Ramos (cell line): Measurements from ENCODE around the gene MAGI2.

ENCODE experiments used
- in situ Hi-C: fragments of 300-500 bp; cut with MboI; formaldehyde crosslinking; loops from one replicate; pipeline ENCODE4 v1.14.3; 2022; ENCODE audit warnings: low sequenced_read_pairs; ENCODE audit not compliant: unreplicated experiment

The MAGI2 gene

GRCh38 chr7:78862411-78862900, 591.0 kb downstream of the MAGI2 start:
- in situ Hi-C loops = no loop called here

- in situ Hi-C loops = no loop called here
Observed at GRCh38 chr7:78852951-78853350, 600.5 kb downstream of the MAGI2 start.

- in situ Hi-C loops = no loop called here
Observed at GRCh38 chr7:78850093-78850740, 603.2 kb downstream of the MAGI2 start.

- in situ Hi-C loops = no loop called here
Observed at GRCh38 chr7:78845155-78845554, 608.3 kb downstream of the MAGI2 start.

- in situ Hi-C loops = no loop called here
Observed at GRCh38 chr7:78842068-78842467, 611.4 kb downstream of the MAGI2 start.

- in situ Hi-C loops = no loop called here
Observed at GRCh38 chr7:78835897-78836296, 617.6 kb downstream of the MAGI2 start.

- in situ Hi-C loops = no loop called here
Observed at GRCh38 chr7:78828317-78828716, 625.1 kb downstream of the MAGI2 start.

GRCh38 chr7:78803501-78804127, 649.9 kb downstream of the MAGI2 start:
- in situ Hi-C loops = no loop called here

GRCh38 chr7:78794101-78794500, 659.4 kb downstream of the MAGI2 start:
- in situ Hi-C loops = no loop called here

- in situ Hi-C loops = no loop called here
Observed at GRCh38 chr7:78792624-78793023, 660.8 kb downstream of the MAGI2 start.

GRCh38 chr7:78792006-78792405, 661.5 kb downstream of the MAGI2 start:
- in situ Hi-C loops = no loop called here

GRCh38 chr7:78788464-78788863, 665.0 kb downstream of the MAGI2 start:
- in situ Hi-C loops = no loop called here

GRCh38 chr7:78787854-78788253, 665.6 kb downstream of the MAGI2 start:
- in situ Hi-C loops = no loop called here

GRCh38 chr7:78786055-78786454, 667.4 kb downstream of the MAGI2 start:
- in situ Hi-C loops = no loop called here

GRCh38 chr7:78783179-78783962, 670.1 kb downstream of the MAGI2 start:
- in situ Hi-C loops = no loop called here

- in situ Hi-C loops = no loop called here
Observed at GRCh38 chr7:78780560-78780959, 672.9 kb downstream of the MAGI2 start.

GRCh38 chr7:78779788-78780187, 673.7 kb downstream of the MAGI2 start:
- in situ Hi-C loops = no loop called here

- in situ Hi-C loops = no loop called here
Observed at GRCh38 chr7:78777829-78778228, 675.6 kb downstream of the MAGI2 start.

GRCh38 chr7:78770422-78771410, 682.8 kb downstream of the MAGI2 start:
- in situ Hi-C loops = no loop called here

GRCh38 chr7:78769481-78770101, 683.9 kb downstream of the MAGI2 start:
- in situ Hi-C loops = no loop called here
